H1 (cell line): ENCODE measurements around the gene DYNLRB1. TPM values are rescaled to one million over a fixed set of nuclear protein-coding genes. Genes with fewer than 3 reads are reported as not detected.
A peak's percentile ranks its signal among the peaks of the same experiment; 100 is the strongest.

Experiments used
- ATF2 ChIP-seq: IDR thresholded peaks from 2 replicates; pipeline ENCODE4 v1.6.1; 2012; ENCODE audit warnings: low read length, inconsistent platforms
- BRCA1 ChIP-seq: IDR thresholded peaks from 2 replicates; pipeline ENCODE4 v1.6.1; 2012; ENCODE audit warnings: low read depth, low read length, improper control_type of control experiment
- CTBP2 ChIP-seq: IDR thresholded peaks from 2 replicates; pipeline ENCODE4 v1.7.0; 2011; ENCODE audit warnings: borderline replicate concordance, mild to moderate bottlenecking, moderate library complexity, mixed read lengths, low read length; ENCODE audit not compliant: insufficient read depth, insufficient read length
- EZH2 ChIP-seq: fragments of 200-600 bp; sonication (generic); IDR thresholded peaks from 2 replicates; pipeline ENCODE4 v1.7.1; 2012; ENCODE audit warnings: low read depth, mild to moderate bottlenecking, moderate library complexity, low read length, inconsistent platforms; ENCODE audit not compliant: severe bottlenecking
- HDAC2 ChIP-seq, 2 experiments: fragments of 300-600 bp in 1 of 2; sonication (generic) in 1 of 2; IDR thresholded peaks; 2 replicates each; pipeline ENCODE4 v1.6.1; 2011 to 2012; ENCODE audit warnings: low read depth in 2 of 2, low read length in 2 of 2, mild to moderate bottlenecking in 2 of 2, moderate library complexity in 2 of 2, borderline replicate concordance in 1 of 2, inconsistent platforms in 1 of 2
- JUN ChIP-seq: IDR thresholded peaks from 2 replicates; pipeline ENCODE4 v1.6.1; 2011; ENCODE audit warnings: low read depth, mild to moderate bottlenecking, improper control_type of control experiment, low read length
- JUND ChIP-seq: IDR thresholded peaks from 2 replicates; pipeline ENCODE4 v1.6.1; 2011; ENCODE audit warnings: mild to moderate bottlenecking, improper control_type of control experiment, low read length
- KDM4A ChIP-seq: IDR thresholded peaks from one replicate; pipeline ENCODE4 v1.7.1; 2012; ENCODE audit warnings: low read depth, mild to moderate bottlenecking, moderate library complexity, low read length, inconsistent platforms; ENCODE audit not compliant: severe bottlenecking
- MAFK ChIP-seq: IDR thresholded peaks from 2 replicates; pipeline ENCODE4 v1.6.1; 2012; ENCODE audit warnings: low read depth, mild to moderate bottlenecking, improper control_type of control experiment, low read length
- MAX ChIP-seq: IDR thresholded peaks from 2 replicates; pipeline ENCODE4 v1.6.1; 2012; ENCODE audit warnings: inconsistent platforms
- POLR2A ChIP-seq, 2 experiments: IDR thresholded peaks; 1 replicate in 1 of 2; 2 replicates in 1 of 2; pipeline ENCODE4 v1.6.1; 2011; ENCODE audit warnings: low read depth in 2 of 2, low read length in 2 of 2, mild to moderate bottlenecking in 2 of 2; ENCODE audit errors: control extremely low read depth in 1 of 2
- POLR2AphosphoS5 ChIP-seq: IDR thresholded peaks from 2 replicates; pipeline ENCODE4 v1.6.1; 2011; ENCODE audit warnings: low read depth, low read length
- RBBP5 ChIP-seq: IDR thresholded peaks from 2 replicates; pipeline ENCODE4 v1.7.1; 2012; ENCODE audit warnings: low read depth, mild to moderate bottlenecking, inconsistent platforms, low read length, moderate library complexity, borderline replicate concordance
- SP1 ChIP-seq: IDR thresholded peaks from 2 replicates; pipeline ENCODE4 v1.6.1; 2011; ENCODE audit warnings: low read depth, low read length
- TAF1 ChIP-seq: IDR thresholded peaks from 2 replicates; pipeline ENCODE4 v1.6.1; 2011; ENCODE audit warnings: mild to moderate bottlenecking, low read depth, low read length
- TBP ChIP-seq: IDR thresholded peaks from 2 replicates; pipeline ENCODE4 v1.6.1; 2011; ENCODE audit warnings: low read depth, low read length, improper control_type of control experiment
- TCF12 ChIP-seq: IDR thresholded peaks from 2 replicates; pipeline ENCODE4 v1.6.1; 2011; ENCODE audit warnings: low read depth, mild to moderate bottlenecking, low read length
- USF2 ChIP-seq: IDR thresholded peaks from 2 replicates; pipeline ENCODE4 v1.6.1; 2011; ENCODE audit warnings: low read length, improper control_type of control experiment
- YY1 ChIP-seq: IDR thresholded peaks from 2 replicates; pipeline ENCODE4 v1.6.1; 2011; ENCODE audit warnings: low read depth, mild to moderate bottlenecking, low read length
- ZNF274 ChIP-seq: IDR thresholded peaks from 2 replicates; pipeline ENCODE4 v1.7.0; 2012; ENCODE audit warnings: low read length, borderline replicate concordance; ENCODE audit errors: extremely low read depth
- polyA plus RNA-seq, 7 experiments: library from polyadenylated mRNA; depleted of rRNA in 3 of 7; stranded (reverse) in 5 of 7; unstranded in 2 of 7; fragments of >200 nt in 5 of 7; fragments of 200-250 nt in 2 of 7; gene quantifications; 1 replicate in 5 of 7; 2 replicates in 1 of 7; 4 replicates in 1 of 7; pipeline versions ENCODE4 v1.2.1 to v1.2.3, GENCODE V29; 2011 to 2013; ENCODE audit warnings: missing spikeins in 2 of 7, mixed read lengths in 2 of 7
- total RNA-seq: library from RNA; stranded (reverse); fragmentation: NEBNext Ultra II Directional; extraction: Animal tissue kit (Norgen Biotek cat#: 25700); gene quantifications from 2 replicates; pipeline ENCODE4 v1.2.1, GENCODE V29; 2021

The DYNLRB1 gene
- total and polyA plus RNA-seq, 2 of the 8 experiments (the other 6 are each of a cell fraction or from before 2014, with no cell fraction given) = 109 to 214 TPM

- TF ChIP-seq TAF1 = peak; percentile 56; the same call in 1 of the 2 replicates
- 0 out of 2 replicates have a peak, but pooled peaks have one; percentile 36 for TF ChIP-seq TBP
- 0 out of 2 replicates have a peak, but pooled peaks have one; percentile 21 for TF ChIP-seq YY1
- no peak for TF ChIP-seq TCF12
- TF ChIP-seq USF2 = no peak
- TF ChIP-seq KDM4A = peak; percentile 81
- TF ChIP-seq JUN = no peak
- TF ChIP-seq HDAC2 (IDR thresholded peaks at IDR 0.05; ENCODE audit: borderline replicate concordance in 1 of 2, low read depth in 2 of 2, low read length in 2 of 2) = no peak
- peak in 1 of 2 experiments; percentile 59; a peak in 2 of 3 replicates for TF ChIP-seq POLR2A (IDR thresholded peaks at IDR 0.05; ENCODE audit: control extremely low read depth in 1 of 2, low read depth in 2 of 2, low read length in 2 of 2)
- no peak for TF ChIP-seq MAFK
- TF ChIP-seq MAX = peak; percentile 46; the same call in 1 of the 2 replicates
- TF ChIP-seq RBBP5 = no peak; the same call in 1 of the 2 replicates
- TF ChIP-seq EZH2 = no peak
- peak; percentile 39 for TF ChIP-seq JUND
- TF ChIP-seq POLR2AphosphoS5 = peak; percentile 44; the same call in 1 of the 2 replicates
- TF ChIP-seq CTBP2 = no peak
- TF ChIP-seq SP1 = peak; percentile 60; the same call in 1 of the 2 replicates
- no peak for TF ChIP-seq ZNF274
- 0 out of 2 replicates have a peak, but pooled peaks have one; percentile 69 for TF ChIP-seq ATF2
- TF ChIP-seq BRCA1 = no peak; the same call in 1 of the 2 replicates
Observed at GRCh38 chr20:34558320-34559218, 42.3 kb downstream of the DYNLRB1 start, which contains the start of gene MAP1LC3A (continued).
